Sigmoid colon (tissue), 4 donors: ENCODE measurements around the gene HTR6.

Experiments used
- EP300 ChIP-seq, 4 donors: sonication (generic); formaldehyde crosslinking; IDR thresholded peaks; one replicate each; pipeline ENCODE4 v1.6.1; 2017; ENCODE audit warnings: antibody characterized with exemption in 4 of 4
- POLR2A ChIP-seq, 2 donors: fragments of 450-650 bp; IDR thresholded peaks; one replicate each; pipeline ENCODE4 v1.6.1; 2016; ENCODE audit warnings: antibody characterized with exemption in 2 of 2, mild to moderate bottlenecking in 2 of 2, moderate library complexity in 2 of 2
- POLR2AphosphoS5 ChIP-seq, 4 donors: sonication (generic); formaldehyde crosslinking; IDR thresholded peaks; one replicate each; pipeline ENCODE4 v1.6.1; 2017; ENCODE audit warnings: antibody characterized with exemption in 4 of 4
- TF ChIP-seq, protein P1 (sequence below), 4 experiments: fragments of 450-650 bp in 3 of 4; fragments of 200-600 bp in 1 of 4; IDR thresholded peaks; one replicate each; pipeline ENCODE4 v1.5.1; 2016 to 2019; ENCODE audit warnings: antibody characterized with exemption in 4 of 4, mild to moderate bottlenecking in 3 of 4, moderate library complexity in 2 of 4

DNA sequence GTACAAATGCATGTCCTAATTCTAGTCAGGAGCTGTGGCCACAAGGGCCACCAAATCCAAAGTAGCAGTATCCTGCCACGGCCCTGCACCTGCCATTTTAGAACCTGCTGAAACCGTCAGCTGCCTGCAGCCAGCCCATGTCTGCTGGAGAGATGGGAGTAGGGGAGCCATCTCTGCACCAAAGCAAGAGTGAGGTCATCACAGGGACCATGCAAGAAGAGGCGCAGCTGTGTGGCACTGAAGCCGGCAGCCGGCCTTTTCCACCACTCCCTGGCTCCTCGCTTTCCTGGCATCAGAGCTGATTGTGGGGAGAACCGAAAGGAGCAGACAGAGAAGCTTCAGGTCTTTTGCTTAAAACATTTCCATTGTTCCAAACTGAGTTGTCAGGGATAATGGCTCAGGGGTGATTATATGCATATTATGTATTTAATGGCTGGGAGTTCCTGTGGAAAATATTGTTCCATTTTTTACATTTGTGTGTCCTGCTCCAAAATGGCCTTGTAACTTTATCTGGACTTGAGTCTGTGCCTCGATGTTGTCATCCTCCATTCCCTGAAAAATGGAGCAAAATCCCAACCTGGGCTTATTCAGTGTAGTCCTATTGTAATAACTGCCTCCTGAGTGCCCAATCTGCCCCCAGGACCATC, 39.3 kb upstream of the HTR6 start:
- TF ChIP-seq, protein P1, sequence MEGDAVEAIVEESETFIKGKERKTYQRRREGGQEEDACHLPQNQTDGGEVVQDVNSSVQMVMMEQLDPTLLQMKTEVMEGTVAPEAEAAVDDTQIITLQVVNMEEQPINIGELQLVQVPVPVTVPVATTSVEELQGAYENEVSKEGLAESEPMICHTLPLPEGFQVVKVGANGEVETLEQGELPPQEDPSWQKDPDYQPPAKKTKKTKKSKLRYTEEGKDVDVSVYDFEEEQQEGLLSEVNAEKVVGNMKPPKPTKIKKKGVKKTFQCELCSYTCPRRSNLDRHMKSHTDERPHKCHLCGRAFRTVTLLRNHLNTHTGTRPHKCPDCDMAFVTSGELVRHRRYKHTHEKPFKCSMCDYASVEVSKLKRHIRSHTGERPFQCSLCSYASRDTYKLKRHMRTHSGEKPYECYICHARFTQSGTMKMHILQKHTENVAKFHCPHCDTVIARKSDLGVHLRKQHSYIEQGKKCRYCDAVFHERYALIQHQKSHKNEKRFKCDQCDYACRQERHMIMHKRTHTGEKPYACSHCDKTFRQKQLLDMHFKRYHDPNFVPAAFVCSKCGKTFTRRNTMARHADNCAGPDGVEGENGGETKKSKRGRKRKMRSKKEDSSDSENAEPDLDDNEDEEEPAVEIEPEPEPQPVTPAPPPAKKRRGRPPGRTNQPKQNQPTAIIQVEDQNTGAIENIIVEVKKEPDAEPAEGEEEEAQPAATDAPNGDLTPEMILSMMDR (IDR thresholded peaks at IDR 0.05), result no peak
- TF ChIP-seq POLR2A (IDR thresholded peaks at IDR 0.05), result no peak
- TF ChIP-seq POLR2AphosphoS5 (IDR thresholded peaks at IDR 0.05), result no peak
- no peak for TF ChIP-seq EP300 (IDR thresholded peaks at IDR 0.05)
